ENCODE measurements around the gene CENPN.

DNA sequence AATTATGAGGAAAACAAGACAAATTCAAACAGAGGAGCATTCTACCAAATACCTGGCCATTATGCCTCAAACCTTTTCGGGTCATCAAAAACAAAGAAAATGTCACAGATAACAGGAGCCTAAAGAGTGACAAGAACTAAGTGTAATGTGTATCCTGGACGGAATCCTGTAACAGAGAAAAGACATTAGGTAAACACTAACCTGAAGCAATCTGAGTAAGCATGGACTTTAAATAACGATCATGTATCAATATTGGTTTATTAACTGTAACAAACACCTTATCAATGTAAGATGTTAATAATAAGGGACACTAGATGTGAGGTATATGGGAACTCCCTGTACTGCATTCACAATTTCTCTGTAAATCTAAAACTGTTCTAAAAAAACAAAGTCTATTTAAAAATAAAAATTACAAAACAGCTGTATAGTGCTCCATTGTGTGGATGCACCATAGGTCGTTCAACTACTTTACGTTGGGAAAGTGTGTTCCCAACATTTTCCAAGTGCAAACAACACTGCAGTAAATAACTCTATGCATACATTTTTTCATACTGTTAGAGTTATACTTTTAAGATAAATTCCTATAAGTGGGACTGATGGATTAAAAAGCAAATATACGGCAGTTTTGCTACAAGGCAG, 15.1 kb upstream of the CENPN start:
- no peak for TF ChIP-seq POLR2A (IDR thresholded peaks at IDR 0.05)
- TF ChIP-seq, protein P1, sequence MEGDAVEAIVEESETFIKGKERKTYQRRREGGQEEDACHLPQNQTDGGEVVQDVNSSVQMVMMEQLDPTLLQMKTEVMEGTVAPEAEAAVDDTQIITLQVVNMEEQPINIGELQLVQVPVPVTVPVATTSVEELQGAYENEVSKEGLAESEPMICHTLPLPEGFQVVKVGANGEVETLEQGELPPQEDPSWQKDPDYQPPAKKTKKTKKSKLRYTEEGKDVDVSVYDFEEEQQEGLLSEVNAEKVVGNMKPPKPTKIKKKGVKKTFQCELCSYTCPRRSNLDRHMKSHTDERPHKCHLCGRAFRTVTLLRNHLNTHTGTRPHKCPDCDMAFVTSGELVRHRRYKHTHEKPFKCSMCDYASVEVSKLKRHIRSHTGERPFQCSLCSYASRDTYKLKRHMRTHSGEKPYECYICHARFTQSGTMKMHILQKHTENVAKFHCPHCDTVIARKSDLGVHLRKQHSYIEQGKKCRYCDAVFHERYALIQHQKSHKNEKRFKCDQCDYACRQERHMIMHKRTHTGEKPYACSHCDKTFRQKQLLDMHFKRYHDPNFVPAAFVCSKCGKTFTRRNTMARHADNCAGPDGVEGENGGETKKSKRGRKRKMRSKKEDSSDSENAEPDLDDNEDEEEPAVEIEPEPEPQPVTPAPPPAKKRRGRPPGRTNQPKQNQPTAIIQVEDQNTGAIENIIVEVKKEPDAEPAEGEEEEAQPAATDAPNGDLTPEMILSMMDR (IDR thresholded peaks at IDR 0.05): no peak

Data from body of pancreas (tissue), 4 donors.